HPDE6-E6E7 (cell line): ENCODE results near the gene WRNIP1.
"Not testable (repeated sequence)": the region's sequence is repeated elsewhere in the genome, so short reads cannot be mapped to it uniquely, and the experiment has no call there.

Source experiments
- DNase-seq: peaks from one replicate; pipeline ENCODE4 v3.0.0; 2011; ENCODE audit warnings: missing footprints; ENCODE audit errors: extremely low spot score

Gene WRNIP1

GRCh38 chr6:2741756-2742155 is 23.4 kb upstream of the WRNIP1 start:
- DNase-seq, result no peak

DNA sequence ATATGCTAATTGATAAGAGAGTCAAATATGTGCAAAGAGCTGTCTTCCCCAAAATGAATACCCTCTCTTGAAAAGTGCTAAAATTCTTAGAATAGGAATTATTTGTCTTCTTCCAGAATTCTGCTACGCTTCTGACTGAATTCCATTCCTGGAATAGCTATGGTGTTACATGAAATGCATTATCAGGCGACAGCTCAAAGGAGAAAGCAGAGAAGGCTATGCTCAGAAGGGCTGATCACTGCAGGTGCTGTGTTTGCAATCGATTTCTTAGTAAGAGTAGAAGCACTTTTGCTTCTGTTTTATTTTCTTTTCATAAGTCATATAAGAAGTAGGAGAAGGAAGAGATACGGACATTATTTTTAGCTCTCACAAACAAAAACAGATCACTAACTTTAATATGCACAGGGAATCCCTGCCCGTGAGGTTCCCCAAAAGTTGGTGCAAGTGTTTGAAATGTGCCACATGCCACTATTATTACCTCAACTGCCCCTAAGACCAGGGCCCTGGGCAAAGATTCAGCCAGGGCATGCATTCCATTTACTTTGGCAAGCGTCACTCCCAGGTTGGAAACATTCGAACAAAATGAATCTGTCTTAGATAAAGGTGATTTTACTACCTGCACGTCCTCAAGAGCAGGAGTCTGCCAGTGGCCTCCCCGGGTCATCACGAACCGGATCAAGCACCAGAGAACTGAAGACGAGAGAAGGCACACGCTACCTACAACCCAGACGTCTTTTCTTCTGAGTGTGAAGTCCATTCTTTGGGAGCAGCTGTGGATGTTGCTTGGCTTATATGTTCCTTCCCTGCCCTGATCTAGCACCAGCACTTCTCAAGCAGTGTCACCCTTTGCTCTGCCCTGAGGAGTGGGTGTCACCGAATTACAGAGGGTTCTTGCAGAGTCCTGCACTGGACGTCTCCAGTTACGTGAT is 21.6 kb upstream of the WRNIP1 start:
- DNase-seq, result no peak

- no peak for DNase-seq
Measured at GRCh38 chr6:2744209-2744771, 20.9 kb upstream of the WRNIP1 start.

- no peak for DNase-seq
Measured at GRCh38 chr6:2744778-2745177, 20.4 kb upstream of the WRNIP1 start.

- no peak for DNase-seq
Measured at GRCh38 chr6:2745246-2745645, 19.9 kb upstream of the WRNIP1 start.

DNA sequence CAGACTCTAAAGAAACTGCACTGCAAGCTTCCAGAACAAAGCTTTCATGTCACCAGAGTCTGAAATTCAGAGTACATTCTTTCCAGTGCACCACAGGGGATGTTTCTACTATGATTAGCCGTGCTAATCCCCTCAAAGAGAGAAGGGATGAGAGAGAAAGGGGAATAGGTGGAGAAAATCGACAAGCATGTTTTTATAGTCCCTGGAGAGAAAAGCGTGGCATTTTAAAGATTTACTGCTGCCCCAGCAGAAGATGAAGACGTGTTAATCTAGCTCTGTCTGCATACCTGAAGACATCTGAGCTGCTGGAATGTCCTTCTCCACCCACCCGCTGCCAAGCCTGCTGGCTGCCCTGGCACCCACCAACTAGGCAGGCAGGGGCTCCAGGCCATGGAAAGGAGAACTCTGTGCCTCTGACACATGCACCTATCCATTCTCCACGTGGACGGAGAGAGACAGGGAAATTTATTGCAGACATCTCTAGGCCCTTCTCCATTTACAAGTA is 18.6 kb upstream of the WRNIP1 start:
- DNase-seq, result no peak

- no peak for DNase-seq
Measured at GRCh38 chr6:2748183-2748582, 17.0 kb upstream of the WRNIP1 start.

DNA sequence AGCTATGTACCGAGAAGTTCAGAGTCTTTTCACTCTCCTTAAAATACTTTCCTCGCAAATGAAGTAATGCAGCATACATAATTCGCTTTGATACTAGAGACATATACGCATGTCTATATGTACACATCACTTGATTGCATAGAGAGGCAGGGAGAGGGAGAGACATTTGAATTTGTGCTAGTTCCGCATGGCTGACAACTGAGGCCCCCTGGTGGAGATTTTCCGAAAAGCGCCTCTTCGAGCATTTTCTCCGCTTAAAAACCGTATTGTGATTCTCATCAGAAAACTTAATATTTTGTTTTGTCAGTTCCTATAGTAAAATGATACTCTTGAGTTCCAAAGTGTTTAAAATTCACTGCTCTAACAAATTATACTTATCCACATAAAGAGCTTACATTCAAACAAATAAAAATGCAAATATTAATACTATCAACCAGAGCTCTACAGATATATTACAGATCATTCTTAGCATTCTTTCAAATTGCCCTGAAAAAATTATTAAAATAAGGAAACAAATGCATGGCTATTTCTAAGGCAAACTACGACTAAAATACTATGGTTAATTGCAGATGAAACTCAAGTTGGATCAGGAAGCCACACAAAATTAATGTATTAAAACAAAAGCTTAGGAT is 15.1 kb upstream of the WRNIP1 start:
- peak; percentile 45 for DNase-seq

DNA sequence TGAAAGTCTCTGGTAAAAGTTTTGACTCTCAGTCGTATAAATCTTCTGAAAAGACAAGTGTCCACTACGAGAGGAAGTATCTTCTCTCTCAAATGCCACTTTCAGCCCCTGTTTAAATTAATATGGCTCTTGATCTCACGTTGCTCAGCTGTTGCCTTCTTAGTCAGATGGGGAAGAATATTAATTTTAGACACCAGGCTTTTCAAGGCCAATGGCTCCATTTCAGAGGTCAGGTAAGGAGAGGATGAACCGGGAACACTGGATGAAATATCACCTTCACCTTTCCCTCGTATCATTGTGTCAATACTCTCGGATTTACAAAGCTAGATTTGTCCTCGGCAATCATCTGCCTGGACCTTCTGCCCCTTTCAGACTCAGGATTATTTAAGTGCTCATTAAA is 14.4 kb upstream of the WRNIP1 start, which contains the start of gene MYLK4:
MYLK4 (minus strand) TSS at position 91 of the 400 bp plus-strand sequence. CDS start 1,628 bp downstream, outside the sequence.
- DNase-seq, result no peak

- DNase-seq, result no peak
Measured at GRCh38 chr6:2751871-2752270, 13.3 kb upstream of the WRNIP1 start.

DNA sequence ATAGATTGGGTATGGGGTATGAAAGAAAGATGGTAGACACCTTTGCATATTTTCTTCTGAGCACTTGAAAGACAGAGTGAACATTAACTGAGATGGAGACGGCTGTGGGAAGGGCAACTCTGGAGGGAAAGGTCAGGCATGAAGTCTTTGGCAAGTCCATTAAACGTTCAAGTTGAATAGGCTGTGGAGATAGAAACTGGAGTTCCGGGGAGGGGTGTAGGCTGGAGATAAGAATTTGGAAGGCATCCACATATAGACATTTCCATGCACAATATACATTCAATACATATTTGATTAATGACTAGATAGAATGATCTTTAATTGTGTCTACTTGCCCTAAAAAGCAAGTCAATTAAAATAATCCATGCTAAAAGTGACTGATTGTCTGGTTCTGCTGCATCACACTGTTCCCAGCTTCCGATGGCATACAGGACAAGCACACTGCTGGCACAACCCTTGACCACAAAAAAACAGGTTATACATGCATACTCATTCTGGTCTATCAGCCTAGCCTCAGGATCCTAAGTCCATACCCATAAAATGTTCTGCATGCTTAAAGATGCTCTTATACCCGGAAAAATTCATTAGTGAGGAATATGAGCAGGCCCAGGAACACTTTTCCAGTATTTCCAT is 12.6 kb upstream of the WRNIP1 start:
- no peak for DNase-seq

DNA sequence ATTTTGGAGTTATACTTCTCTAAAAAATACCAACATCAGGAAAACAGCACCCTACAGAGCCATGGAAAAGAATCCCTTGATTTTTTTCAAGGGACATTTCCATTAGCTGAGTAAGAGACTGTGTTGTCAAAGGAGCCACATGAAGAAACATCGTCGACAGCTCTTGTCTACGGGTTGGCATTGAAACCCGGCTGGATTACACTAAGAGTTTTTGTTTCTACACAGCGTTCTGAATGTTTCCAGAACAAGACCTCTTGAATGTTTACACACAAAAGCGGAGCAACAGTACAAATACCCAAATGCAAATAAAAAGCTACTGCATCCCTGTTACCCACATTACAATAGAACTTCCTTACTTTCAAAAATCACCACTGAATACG is 12.1 kb upstream of the WRNIP1 start:
- DNase-seq, result no peak

GRCh38 chr6:2753743-2754142 is 11.4 kb upstream of the WRNIP1 start:
- DNase-seq, result no peak

- DNase-seq, result no peak
Measured at GRCh38 chr6:2754393-2754792, 10.8 kb upstream of the WRNIP1 start.

GRCh38 chr6:2754911-2755310 is 10.3 kb upstream of the WRNIP1 start:
- no peak for DNase-seq

DNA sequence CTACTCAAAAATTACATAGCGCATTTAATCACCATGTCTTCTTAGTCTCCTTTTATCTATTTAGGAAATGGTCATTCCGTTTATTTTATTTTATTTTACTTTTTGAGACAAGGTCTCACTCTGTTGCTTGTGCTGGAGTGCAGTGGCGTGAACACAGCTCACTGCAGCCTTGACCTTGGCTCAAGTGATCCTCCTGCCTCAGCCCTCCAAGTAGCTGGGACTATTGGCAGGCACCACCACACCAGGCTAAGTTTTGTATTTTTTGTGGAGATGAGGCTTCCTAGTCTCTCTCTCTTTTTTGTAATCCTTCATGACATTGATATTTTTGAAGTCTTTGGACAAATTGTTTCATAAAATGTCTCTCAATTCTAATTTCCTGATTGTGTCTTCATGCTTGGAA is 9.7 kb upstream of the WRNIP1 start:
- no peak for DNase-seq

DNA sequence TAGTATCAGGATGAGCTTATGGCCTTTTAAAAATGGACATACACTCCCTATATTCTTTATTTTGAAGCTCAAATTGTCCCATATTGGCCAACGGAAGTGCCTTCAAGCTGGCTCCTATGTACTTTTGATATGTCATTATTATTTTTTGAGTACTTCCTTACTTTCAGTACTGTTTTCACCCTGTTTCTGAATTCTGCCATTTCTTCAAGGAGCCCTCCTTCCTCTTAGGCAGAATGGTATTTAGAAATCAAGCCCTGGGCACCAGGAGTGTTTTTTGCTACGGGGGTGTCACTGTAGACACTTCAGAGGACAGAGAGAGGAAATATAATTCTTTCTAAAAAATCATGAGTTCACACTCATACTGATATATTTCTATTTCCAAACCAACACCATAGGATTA is 9.0 kb upstream of the WRNIP1 start:
- no peak for DNase-seq

DNA sequence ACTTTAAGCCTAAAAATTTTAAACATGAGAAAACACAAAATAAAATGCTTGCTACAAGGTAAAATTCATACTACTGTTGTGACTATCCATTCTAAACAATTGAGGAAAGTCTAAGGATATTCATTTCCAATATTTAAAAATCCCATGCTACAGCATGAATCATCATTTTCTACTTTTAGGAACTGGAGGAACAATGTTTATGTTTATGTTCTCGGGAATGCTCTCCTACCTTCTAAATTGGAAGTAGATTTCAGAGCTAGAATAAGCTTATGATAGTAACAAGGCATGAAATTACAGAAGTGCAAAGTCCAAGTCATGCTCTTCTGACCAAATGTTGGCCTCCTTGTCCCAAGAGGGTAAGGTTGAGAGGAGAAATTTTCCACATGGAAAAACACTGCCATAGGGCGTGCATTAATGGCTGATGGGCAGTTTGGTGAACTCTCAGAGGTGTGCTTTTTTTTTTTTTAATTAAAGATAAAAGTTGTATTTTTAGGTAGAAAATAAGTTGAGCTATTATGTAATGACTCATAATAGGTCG is 8.4 kb upstream of the WRNIP1 start:
- DNase-seq, result no peak

- no peak for DNase-seq
Measured at GRCh38 chr6:2758980-2759379, 6.2 kb upstream of the WRNIP1 start.

- no peak for DNase-seq
Measured at GRCh38 chr6:2760882-2761842, 4.0 kb upstream of the WRNIP1 start.

- DNase-seq, result not testable (repeated sequence)
Measured at GRCh38 chr6:2762868-2763267, 2.3 kb upstream of the WRNIP1 start.
